B cell (primary cell): ENCODE results near the gene TREH. TPM values are rescaled to one million over a fixed set of nuclear protein-coding genes. Genes with fewer than 3 reads are reported as not detected.

Experiments used
- ATAC-seq: fragments of 200-7000 bp; cut with Tn5 transposase; one replicate; pipeline ENCODE4 v1.10.0; 2021; ENCODE audit warnings: low read depth, mild to moderate bottlenecking, moderate number of reproducible peaks, moderate library complexity
- CTCF ChIA-PET: fragments of 350-600 bp; sonication (Branson Sonifier 250); formaldehyde crosslinking; loops from one replicate; lab custom pipeline; 2021; ENCODE audit warnings: antibody characterized with exemption, inconsistent platforms; lab: Charles Lee
- POLR2A ChIA-PET: fragments of 350-600 bp; sonication (Branson Sonifier 250); formaldehyde crosslinking; loops from one replicate; lab custom pipeline; 2021; ENCODE audit warnings: antibody characterized with exemption; lab: Charles Lee
- DNase-seq: peaks from one replicate; pipeline ENCODE4 v3.0.0; 2013
- H2AFZ ChIP-seq: 2 replicates; pipeline ENCODE4 v1.6.1; 2012; ENCODE audit warnings: mild to moderate bottlenecking, low read depth, low read length; ENCODE audit not compliant: insufficient read depth, poor library complexity, severe bottlenecking
- H3K27ac ChIP-seq, 2 donors: 1 replicate in 1 of 2; 2 replicates in 1 of 2; pipeline ENCODE4 v1.5.1; 2012 to 2013; ENCODE audit warnings: low read length in 2 of 2, mild to moderate bottlenecking in 2 of 2, moderate library complexity in 1 of 2
- H3K27me3 ChIP-seq, 4 experiments: fragments of 200-600 bp in 1 of 4; sonication (generic) in 1 of 4; replicated peaks in 1 of 4; 1 replicate in 2 of 4; 2 replicates in 2 of 4; pipeline versions ENCODE4 v1.6.1 to v1.7.0; 2013 to 2016; ENCODE audit warnings: low read length in 3 of 4, mild to moderate bottlenecking in 2 of 4, mixed read lengths in 1 of 4, moderate library complexity in 1 of 4; ENCODE audit not compliant: insufficient read depth in 4 of 4, control insufficient read depth in 3 of 4; ENCODE audit errors: control extremely low read depth in 1 of 4
- H3K36me3 ChIP-seq, 2 experiments: replicated peaks in 1 of 2; 1 replicate in 1 of 2; 2 replicates in 1 of 2; pipeline versions ENCODE4 v1.6.1 to v1.7.1; 2013; ENCODE audit warnings: low read length in 1 of 2; ENCODE audit not compliant: insufficient read depth in 2 of 2, control insufficient read depth in 1 of 2; ENCODE audit errors: control extremely low read depth in 1 of 2, extremely low read depth in 1 of 2
- H3K4me1 ChIP-seq, 2 donors: fragments of 200-600 bp in 1 of 2; sonication (generic) in 1 of 2; 1 replicate in 1 of 2; 2 replicates in 1 of 2; pipeline versions ENCODE4 v1.5.1 to v1.6.1; 2013 to 2017; ENCODE audit warnings: low read length in 2 of 2; ENCODE audit not compliant: control insufficient read depth in 2 of 2, insufficient read depth in 2 of 2
- H3K4me2 ChIP-seq: replicated peaks from 2 replicates; pipeline ENCODE3; 2012; ENCODE audit warnings: mild to moderate bottlenecking, low read depth, low read length; ENCODE audit not compliant: poor library complexity, severe bottlenecking
- H3K4me3 ChIP-seq, 5 experiments: fragments of 200-600 bp in 1 of 5; sonication (generic) in 1 of 5; 1 replicate in 3 of 5; 2 replicates in 2 of 5; pipeline versions ENCODE4 v1.5.1 to v1.7.0; 2011 to 2016; ENCODE audit warnings: low read length in 4 of 5, mild to moderate bottlenecking in 4 of 5, low read depth in 2 of 5, control low read depth in 1 of 5, moderate library complexity in 1 of 5; ENCODE audit not compliant: insufficient read depth in 1 of 5; ENCODE audit errors: control extremely low read depth in 1 of 5, extremely low read depth in 1 of 5
- H3K79me2 ChIP-seq: fragments of 200-600 bp; sonication (generic); one replicate; pipeline ENCODE4 v1.6.0; 2016; ENCODE audit warnings: low read length; ENCODE audit not compliant: control insufficient read depth, insufficient read depth
- H3K9ac ChIP-seq: fragments of 200-600 bp; sonication (generic); 2 replicates; pipeline ENCODE4 v1.6.1; 2017; ENCODE audit warnings: mild to moderate bottlenecking, low read length, moderate library complexity
- H3K9me3 ChIP-seq, 3 donors: one replicate each; pipeline versions ENCODE4 v1.6.1 to v1.7.1; 2013; ENCODE audit warnings: low read length in 2 of 3; ENCODE audit not compliant: control insufficient read depth in 2 of 3, insufficient read depth in 1 of 3; ENCODE audit errors: control extremely low read depth in 1 of 3
- H4K20me1 ChIP-seq: 2 replicates; pipeline ENCODE4 v1.6.0; 2012; ENCODE audit warnings: mild to moderate bottlenecking, low read length; ENCODE audit not compliant: insufficient read depth, control insufficient read depth, poor library complexity, severe bottlenecking
- H3K27ac Mint-ChIP-seq: one replicate; pipeline ENCODE4 v1.8.0; 2021; ENCODE audit warnings: mixed read lengths
- H3K27me3 Mint-ChIP-seq: one replicate; pipeline ENCODE4 v1.8.0; 2021; ENCODE audit warnings: mixed read lengths
- H3K4me1 Mint-ChIP-seq: one replicate; pipeline ENCODE4 v1.8.0; 2021; ENCODE audit warnings: mixed read lengths
- H3K4me3 Mint-ChIP-seq: one replicate; pipeline ENCODE4 v1.8.0; 2021; ENCODE audit warnings: mixed read lengths
- H3K9me3 Mint-ChIP-seq: one replicate; pipeline ENCODE4 v1.8.0; 2022; ENCODE audit warnings: mixed read lengths; ENCODE audit not compliant: insufficient read depth
- EZH2 ChIP-seq: IDR thresholded peaks from 2 replicates; pipeline ENCODE4 v1.6.1; 2012; ENCODE audit warnings: borderline replicate concordance, low read depth, mild to moderate bottlenecking, moderate library complexity, low read length; ENCODE audit not compliant: insufficient read depth, poor library complexity, severe bottlenecking
- WGBS: methylation state at CpG from one replicate; pipeline ENCODE4 v1.1.5; 2013; ENCODE audit warnings: missing lambda C conversion rate; ENCODE audit not compliant: insufficient coverage; 5-methylcytosine and 5-hydroxymethylcytosine counted together
- intact Hi-C: fragments of 100-400 bp; cut with micrococcal nuclease; formaldehyde crosslinking; loops from one replicate; pipeline ENCODE4 v1.10.0; 2022
- polyA plus RNA-seq: library from polyadenylated mRNA; depleted of rRNA; stranded (reverse); fragments of >200 nt; gene quantifications from 2 replicates; pipeline ENCODE4 v1.2.3, GENCODE V29; 2012
- total RNA-seq, 2 donors: library from RNA; stranded (reverse); fragments of 120-200 nt in 1 of 2; gene quantifications; 1 replicate in 1 of 2; 2 replicates in 1 of 2; pipeline versions ENCODE4 v1.2.3 to v1.2.4, GENCODE V29; 2013 to 2022
- TF ChIP-seq, protein P1 (sequence below): fragments of 200-600 bp; IDR thresholded peaks from one replicate; pipeline ENCODE4 v1.8.0; 2022; ENCODE audit warnings: antibody characterized with exemption, mild to moderate bottlenecking

TREH gene
- total and polyA plus RNA-seq, 2 donors (not counting 1 experiment from before 2014, with no cell fraction given), result not detected

DNA sequence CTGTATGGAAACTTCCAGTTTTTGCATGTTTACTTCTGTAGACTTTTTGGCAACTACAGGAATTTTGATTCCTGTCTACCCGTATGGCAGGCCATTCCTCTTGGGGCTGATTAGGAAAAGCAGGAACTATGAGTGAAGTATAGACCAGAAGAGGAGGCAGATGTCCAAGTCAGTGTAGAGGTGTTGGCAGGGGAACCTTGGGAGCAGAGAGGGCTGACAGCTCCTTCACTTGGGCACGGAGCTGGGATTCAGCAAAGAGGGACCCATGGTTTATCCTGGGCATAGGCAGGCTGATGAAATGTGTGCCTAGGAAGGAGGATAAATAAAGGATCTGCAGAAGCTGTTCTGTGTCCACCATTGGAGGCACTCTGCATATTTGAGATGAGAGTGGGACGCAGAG is 33.1 kb downstream of the TREH start:
- Mint-ChIP-seq H3K4me1 (no peaks in the 10 kb centered on the region), H3K27me3 (peaks cover 4% of the 10 kb centered on the region), H3K4me3 (no peak overlapping the region), H3K27ac (no peak overlapping the region), H3K9me3 (no peaks in the 10 kb centered on the region)
- no peak overlapping the region for H3K27ac ChIP-seq
- H3K9ac ChIP-seq, result no peak overlapping the region
- ChIA-PET CTCF (no interaction called here), POLR2A (no interaction called here)
- no peaks in the 10 kb centered on the region for H3K27me3 ChIP-seq
- H4K20me1 ChIP-seq, result no peaks in the 10 kb centered on the region
- TF ChIP-seq, protein P1, sequence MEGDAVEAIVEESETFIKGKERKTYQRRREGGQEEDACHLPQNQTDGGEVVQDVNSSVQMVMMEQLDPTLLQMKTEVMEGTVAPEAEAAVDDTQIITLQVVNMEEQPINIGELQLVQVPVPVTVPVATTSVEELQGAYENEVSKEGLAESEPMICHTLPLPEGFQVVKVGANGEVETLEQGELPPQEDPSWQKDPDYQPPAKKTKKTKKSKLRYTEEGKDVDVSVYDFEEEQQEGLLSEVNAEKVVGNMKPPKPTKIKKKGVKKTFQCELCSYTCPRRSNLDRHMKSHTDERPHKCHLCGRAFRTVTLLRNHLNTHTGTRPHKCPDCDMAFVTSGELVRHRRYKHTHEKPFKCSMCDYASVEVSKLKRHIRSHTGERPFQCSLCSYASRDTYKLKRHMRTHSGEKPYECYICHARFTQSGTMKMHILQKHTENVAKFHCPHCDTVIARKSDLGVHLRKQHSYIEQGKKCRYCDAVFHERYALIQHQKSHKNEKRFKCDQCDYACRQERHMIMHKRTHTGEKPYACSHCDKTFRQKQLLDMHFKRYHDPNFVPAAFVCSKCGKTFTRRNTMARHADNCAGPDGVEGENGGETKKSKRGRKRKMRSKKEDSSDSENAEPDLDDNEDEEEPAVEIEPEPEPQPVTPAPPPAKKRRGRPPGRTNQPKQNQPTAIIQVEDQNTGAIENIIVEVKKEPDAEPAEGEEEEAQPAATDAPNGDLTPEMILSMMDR, result no peak
- TF ChIP-seq EZH2, result no peak
- 98% methylated on average over 3 of the region's 3 CpGs for WGBS
- H3K4me3 ChIP-seq, result no peak overlapping the region
- intact Hi-C loops, result no loop called here
- no peak overlapping the region for H2AFZ ChIP-seq
- no peaks in the 10 kb centered on the region for H3K79me2 ChIP-seq
- H3K4me2 ChIP-seq, result no peak overlapping the region
- no peak for DNase-seq
- no peaks in the 10 kb centered on the region for H3K36me3 ChIP-seq
- H3K4me1 ChIP-seq, result no peaks in the 10 kb centered on the region
- H3K9me3 ChIP-seq, result no peaks in the 10 kb centered on the region
- ATAC-seq, result no peak

DNA sequence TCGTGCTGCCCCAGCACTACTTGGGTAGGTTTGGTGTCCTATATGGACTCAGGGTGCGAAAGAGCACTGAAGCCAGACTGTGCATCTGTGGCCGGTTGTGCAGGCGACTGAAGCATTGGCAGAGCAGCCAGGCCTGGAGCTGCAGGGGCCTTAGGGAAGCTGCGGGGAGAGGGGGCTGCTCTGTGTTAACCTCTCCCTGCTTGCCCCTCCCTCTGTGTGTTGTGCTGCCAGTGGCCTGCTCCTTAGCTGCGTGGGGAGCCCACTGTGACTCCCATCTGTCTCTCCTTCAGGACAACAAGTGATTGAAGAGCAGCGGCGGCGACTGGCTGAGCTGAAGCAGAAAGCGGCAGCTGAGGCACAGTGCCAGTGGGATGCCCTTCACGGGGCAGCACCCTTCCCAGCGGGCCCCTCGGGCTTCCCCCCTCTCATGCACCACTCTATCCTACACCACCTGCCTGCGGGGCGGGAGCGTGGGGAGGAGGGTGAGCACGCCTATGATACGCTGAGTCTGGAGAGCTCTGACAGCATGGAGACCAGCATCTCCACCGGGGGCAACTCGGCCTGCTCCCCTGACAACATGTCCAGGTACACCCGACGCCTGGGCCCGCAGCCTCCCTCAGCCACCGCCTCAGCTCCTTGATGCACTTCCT is 34.3 kb downstream of the TREH start:
- H4K20me1 ChIP-seq, result no peaks in the 10 kb centered on the region
- no peak overlapping the region for H3K4me3 Mint-ChIP-seq

More for the DNA sequence above, 34.3 kb downstream of the TREH start:
- Mint-ChIP-seq H3K4me1 (no peaks in the 10 kb centered on the region), H3K9me3 (no peaks in the 10 kb centered on the region), H3K27ac (no peak overlapping the region), H3K27me3 (peaks cover 4% of the 10 kb centered on the region)
- TF ChIP-seq, protein P1, result no peak
- TF ChIP-seq EZH2, result no peak
- Histone ChIP-seq H3K4me2 (no peak overlapping the region), H3K27ac (no peak overlapping the region), H3K36me3 (no peaks in the 10 kb centered on the region), H3K4me3 (no peak overlapping the region), H3K27me3 (no peaks in the 10 kb centered on the region), H3K4me1 (no peaks in the 10 kb centered on the region), H3K79me2 (no peaks in the 10 kb centered on the region), H3K9me3 (no peaks in the 10 kb centered on the region), H2AFZ (no peak overlapping the region), H3K9ac (no peak overlapping the region)
- intact Hi-C loops, result no loop called here
- CTCF ChIA-PET, result interaction anchor here (0.9 kb wide), 1 partner anchor 38 kb away, joined by 3 read pairs; the partner anchor contains the start of gene PHLDB1
- DNase-seq, result no peak
- WGBS, result 96% methylated on average over 18 of the region's 24 CpGs
- POLR2A ChIA-PET, result no interaction called here
- ATAC-seq, result no peak
